GM19351 (cell line): ENCODE results near the gene SEZ6.

Experiments
- ATAC-seq: cut with Tn5 transposase; IDR thresholded peaks from one replicate; pipeline ENCODE4 v1.9.1; 2021; ENCODE audit warnings: mild to moderate bottlenecking, moderate library complexity; ENCODE audit not compliant: unreplicated experiment

The SEZ6 gene

GRCh38 chr17:29005936-29006511, at the start of gene SEZ6:
Gene SEZ6 (minus strand): TSS chr17:29006033. CDS start chr17:29005869, 164 bp downstream.
- ATAC-seq = no peak

GRCh38 chr17:29054835-29055234, 49.0 kb upstream of the SEZ6 start:
- ATAC-seq = no peak

GRCh38 chr17:29051731-29052130, 45.9 kb upstream of the SEZ6 start:
- no peak for ATAC-seq

GRCh38 chr17:29051194-29051593, 45.4 kb upstream of the SEZ6 start:
- no peak for ATAC-seq

GRCh38 chr17:29050176-29050575, 44.3 kb upstream of the SEZ6 start:
- no peak for ATAC-seq

- ATAC-seq = no peak
These were observed 43.8 kb upstream of the SEZ6 start for GRCh38 chr17:29049541-29050145.

- no peak for ATAC-seq
These were observed 42.9 kb upstream of the SEZ6 start for GRCh38 chr17:29048440-29049368.

- ATAC-seq = no peak
These were observed 40.6 kb upstream of the SEZ6 start for GRCh38 chr17:29046473-29046839.

GRCh38 chr17:29045734-29046472, 40.1 kb upstream of the SEZ6 start:
- ATAC-seq = no peak

GRCh38 chr17:29045026-29045425, 39.2 kb upstream of the SEZ6 start:
- no peak for ATAC-seq

GRCh38 chr17:29043539-29044145, 37.8 kb upstream of the SEZ6 start:
- no peak for ATAC-seq

GRCh38 chr17:29042679-29043538, 37.1 kb upstream of the SEZ6 start, which contains the start of gene PIPOX:
Gene PIPOX (plus strand): TSS chr17:29043141. CDS start chr17:29043226, 85 bp downstream.
- no peak for ATAC-seq

GRCh38 chr17:29042026-29042678, 36.3 kb upstream of the SEZ6 start:
- ATAC-seq = no peak

- ATAC-seq = no peak
These were observed 35.7 kb upstream of the SEZ6 start for GRCh38 chr17:29041571-29041970.

GRCh38 chr17:29041091-29041490, 35.3 kb upstream of the SEZ6 start:
- ATAC-seq = no peak

- ATAC-seq = no peak
These were observed 34.1 kb upstream of the SEZ6 start for GRCh38 chr17:29039764-29040598.

GRCh38 chr17:29038085-29038795, 32.4 kb upstream of the SEZ6 start:
- no peak for ATAC-seq

GRCh38 chr17:29037739-29038084, 31.9 kb upstream of the SEZ6 start:
- no peak for ATAC-seq
